EH (cell line): ENCODE data around the gene EHMT2.
"Not testable (repeated sequence)": the region's sequence is repeated elsewhere in the genome, so short reads cannot be mapped to it uniquely, and the experiment has no call there.

Source experiments
- DNase-seq: peaks from one replicate; pipeline ENCODE4 v3.0.0-alpha.2; 2015; ENCODE audit warnings: low read depth

The EHMT2 gene

GRCh38 chr6:31897612-31898382, at the start of gene EHMT2:
EHMT2 (minus strand) TSS chr6:31897698; CDS start chr6:31897677, 21 bp downstream.
- peak; percentile 84 for DNase-seq

- no peak for DNase-seq
Measured at GRCh38 chr6:31947070-31947675, 49.7 kb upstream of the EHMT2 start.

DNA sequence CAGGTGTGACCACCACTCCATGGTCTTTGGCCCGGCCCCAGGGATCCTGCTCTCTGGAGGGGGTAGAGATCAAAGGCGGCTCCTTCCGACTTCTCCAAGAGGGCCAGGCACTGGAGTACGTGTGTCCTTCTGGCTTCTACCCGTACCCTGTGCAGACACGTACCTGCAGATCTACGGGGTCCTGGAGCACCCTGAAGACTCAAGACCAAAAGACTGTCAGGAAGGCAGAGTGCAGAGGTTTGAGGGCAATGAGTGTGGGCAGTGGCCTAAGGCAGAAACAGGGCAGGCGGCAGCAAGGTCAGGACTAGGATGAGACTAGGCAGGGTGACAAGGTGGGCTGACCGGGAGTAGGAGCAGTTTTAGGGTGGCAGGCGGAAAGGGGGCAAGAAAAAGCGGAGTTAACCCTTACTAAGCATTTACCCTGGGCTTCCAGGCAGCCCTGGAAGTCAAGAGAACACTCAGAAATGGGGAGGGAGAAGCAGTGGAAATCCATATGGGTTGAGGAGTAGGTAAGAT, 48.9 kb upstream of the EHMT2 start:
- no peak for DNase-seq

DNA sequence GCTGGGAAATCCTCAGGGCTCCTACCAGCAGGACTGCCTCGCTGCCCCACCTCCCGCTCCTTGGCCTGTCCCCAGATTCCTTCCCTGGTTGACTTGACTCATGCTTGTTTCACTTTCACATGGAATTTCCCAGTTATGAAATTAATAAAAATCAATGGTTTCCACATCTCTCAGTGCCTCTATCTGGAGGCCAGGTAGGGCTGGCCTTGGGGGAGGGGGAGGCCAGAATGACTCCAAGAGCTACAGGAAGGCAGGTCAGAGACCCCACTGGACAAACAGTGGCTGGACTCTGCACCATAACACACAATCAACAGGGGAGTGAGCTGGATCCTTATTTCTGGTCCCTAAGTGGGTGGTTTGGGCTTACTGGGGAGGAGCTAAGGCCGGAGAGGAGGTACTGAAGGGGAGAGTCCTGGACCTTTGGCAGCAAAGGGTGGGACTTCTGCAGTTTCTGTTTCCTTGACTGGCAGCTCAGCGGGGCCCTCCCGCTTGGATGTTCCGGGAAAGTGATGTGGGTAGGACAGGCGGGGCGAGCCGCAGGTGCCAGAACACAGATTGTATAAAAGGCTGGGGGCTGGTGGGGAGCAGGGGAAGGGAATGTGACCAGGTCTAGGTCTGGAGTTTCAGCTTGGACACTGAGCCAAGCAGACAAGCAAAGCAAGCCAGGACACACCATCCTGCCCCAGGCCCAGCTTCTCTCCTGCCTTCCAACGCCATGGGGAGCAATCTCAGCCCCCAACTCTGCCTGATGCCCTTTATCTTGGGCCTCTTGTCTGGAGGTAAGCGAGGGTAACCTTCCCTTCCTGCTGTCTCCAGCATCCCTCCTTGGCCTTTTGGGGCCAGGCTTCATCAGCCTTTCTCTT, 48.2 kb upstream of the EHMT2 start, which contains the start of gene CFB:
TSS of gene CFB (plus strand) at position 589 of the 863 bp plus-strand sequence. CDS start at position 716, 127 bp downstream.
- DNase-seq = peak; percentile 82

DNA sequence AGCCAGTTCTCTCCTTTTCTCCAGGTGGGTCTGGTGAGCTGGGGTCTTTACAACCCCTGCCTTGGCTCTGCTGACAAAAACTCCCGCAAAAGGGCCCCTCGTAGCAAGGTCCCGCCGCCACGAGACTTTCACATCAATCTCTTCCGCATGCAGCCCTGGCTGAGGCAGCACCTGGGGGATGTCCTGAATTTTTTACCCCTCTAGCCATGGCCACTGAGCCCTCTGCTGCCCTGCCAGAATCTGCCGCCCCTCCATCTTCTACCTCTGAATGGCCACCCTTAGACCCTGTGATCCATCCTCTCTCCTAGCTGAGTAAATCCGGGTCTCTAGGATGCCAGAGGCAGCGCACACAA, 47.6 kb upstream of the EHMT2 start:
- no peak for DNase-seq

DNA sequence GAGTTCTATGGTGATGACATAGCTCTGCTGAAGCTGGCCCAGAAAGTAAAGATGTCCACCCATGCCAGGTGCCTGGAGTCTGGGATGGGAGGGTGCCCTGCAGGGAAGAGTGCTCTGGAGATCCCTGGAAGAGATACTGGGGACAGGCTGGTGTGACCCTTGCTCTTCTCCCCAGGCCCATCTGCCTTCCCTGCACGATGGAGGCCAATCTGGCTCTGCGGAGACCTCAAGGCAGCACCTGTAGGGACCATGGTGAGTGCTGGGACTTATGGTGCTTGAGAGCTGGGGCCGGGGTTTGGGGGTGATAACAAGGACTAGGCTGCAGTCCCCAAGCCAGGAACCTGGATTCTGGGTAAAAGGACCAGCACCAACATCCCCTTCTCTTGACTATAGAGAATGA, 46.2 kb upstream of the EHMT2 start:
- no peak for DNase-seq

- DNase-seq = peak; percentile 78
Measured at GRCh38 chr6:31940256-31940664, 42.8 kb upstream of the EHMT2 start.

DNA sequence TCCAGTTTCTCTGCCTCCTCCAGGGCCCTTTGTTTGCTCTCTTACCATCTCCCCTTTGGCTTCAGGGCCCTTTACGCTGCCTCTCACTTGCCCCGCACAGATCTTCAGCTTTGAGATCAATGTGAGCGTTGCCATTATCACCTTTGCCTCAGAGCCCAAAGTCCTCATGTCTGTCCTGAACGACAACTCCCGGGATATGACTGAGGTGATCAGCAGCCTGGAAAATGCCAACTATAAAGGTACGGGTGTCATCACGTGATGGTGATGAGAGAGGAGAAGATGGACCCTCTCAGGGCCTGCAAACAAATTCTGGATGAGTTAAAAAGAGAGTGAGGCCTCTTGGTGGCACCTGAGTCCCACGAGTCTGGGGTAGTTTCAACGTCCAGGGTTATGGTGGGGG, 38.3 kb upstream of the EHMT2 start:
- DNase-seq = no peak

DNA sequence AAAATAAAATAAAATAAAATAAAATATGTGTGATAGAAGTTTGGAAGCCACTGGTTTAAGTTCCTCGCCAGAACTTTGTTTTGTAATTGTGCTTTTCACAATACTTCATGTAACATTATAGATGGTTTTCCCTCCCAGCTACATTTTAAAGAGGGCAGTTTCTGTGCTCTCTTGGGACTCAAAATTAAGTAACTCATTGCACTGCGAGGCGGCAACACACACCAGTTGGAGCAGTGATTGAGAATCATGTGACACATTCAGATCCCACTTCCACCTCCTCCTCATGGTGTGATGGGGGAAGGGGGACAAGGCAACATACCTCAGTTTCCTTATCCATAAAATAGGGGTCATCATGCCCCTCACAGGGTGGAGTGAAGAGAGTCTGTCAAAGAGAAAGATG, 37.5 kb upstream of the EHMT2 start:
- no peak for DNase-seq

GRCh38 chr6:31933537-31933936, 36.0 kb upstream of the EHMT2 start:
- no peak for DNase-seq

- DNase-seq = not testable (repeated sequence)
Measured at GRCh38 chr6:31932137-31932536, 34.6 kb upstream of the EHMT2 start.

- DNase-seq = no peak
Measured at GRCh38 chr6:31930962-31931361, 33.5 kb upstream of the EHMT2 start.

DNA sequence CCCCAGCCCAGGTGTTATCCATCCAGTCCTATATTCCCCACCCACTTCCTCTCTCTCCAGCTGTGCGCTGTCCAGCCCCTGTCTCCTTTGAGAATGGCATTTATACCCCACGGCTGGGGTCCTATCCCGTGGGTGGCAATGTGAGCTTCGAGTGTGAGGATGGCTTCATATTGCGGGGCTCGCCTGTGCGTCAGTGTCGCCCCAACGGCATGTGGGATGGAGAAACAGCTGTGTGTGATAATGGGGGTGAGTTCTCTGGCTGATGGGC, 31.1 kb upstream of the EHMT2 start:
- DNase-seq = no peak

GRCh38 chr6:31927863-31928671, 30.6 kb upstream of the EHMT2 start:
- DNase-seq = no peak

- DNase-seq = no peak
Measured at GRCh38 chr6:31927242-31927862, 29.9 kb upstream of the EHMT2 start, which contains the start of gene C2. C2 (plus strand) TSS chr6:31927717; CDS start chr6:31927753, 36 bp downstream.

GRCh38 chr6:31922942-31923341, 25.4 kb upstream of the EHMT2 start:
- DNase-seq = peak; percentile 12

DNA sequence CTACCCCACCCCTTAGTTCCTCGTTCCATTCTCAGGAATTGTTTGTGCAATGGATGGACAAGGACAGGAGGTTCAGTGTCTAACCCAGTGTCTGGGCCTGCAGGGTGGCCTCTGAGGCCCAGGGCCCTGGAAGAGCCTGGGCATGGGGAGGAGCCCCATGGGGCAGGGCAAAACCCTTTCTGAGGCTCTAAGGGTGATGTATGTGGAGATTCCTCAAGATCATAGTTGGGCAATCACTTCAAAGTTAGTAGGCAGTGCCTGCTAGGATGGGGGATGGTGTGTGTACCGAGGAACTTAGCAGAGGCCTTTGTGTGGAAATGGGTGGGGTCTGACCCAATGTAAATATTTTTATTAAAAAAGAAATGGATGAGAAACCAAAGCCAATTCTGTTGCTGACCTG, 23.3 kb upstream of the EHMT2 start:
- DNase-seq = no peak

DNA sequence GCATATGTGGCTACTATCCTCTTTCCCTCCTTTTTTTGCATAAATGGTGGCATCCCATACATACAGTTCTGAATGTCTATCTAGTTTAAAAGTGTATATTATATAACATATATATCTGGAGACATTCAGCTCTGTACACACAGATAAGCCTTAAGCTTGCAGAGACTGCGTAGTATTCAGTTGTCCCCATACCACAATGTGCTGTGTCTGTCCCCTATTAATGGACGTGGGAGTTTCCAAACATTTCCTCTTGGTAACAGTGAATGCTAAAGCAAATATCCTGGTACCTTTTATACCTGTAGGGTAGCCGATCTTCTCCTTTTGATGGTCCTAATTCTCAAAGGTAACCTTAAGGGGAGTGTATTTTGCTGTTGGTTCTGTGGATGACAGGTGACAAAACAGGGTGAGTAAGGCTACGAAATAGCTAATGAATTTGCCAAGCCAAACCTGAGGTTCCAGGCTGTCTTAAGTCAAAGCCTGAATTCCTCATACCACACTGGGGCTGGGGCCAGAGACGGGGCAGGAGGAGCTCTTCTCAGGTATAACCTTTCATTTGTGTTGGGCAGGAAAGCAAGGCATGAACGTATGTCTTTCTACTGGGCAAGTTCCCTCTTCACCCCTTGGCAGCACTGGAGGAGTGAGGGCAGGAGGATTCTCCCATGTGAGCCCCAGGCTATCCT, 22.3 kb upstream of the EHMT2 start:
- no peak for DNase-seq

GRCh38 chr6:31918069-31918720, 20.7 kb upstream of the EHMT2 start:
- peak; percentile 17 for DNase-seq

GRCh38 chr6:31915756-31916155, 18.3 kb upstream of the EHMT2 start:
- DNase-seq = no peak
